B cell (primary cell): ENCODE data around the gene UBE3C. TPM values are rescaled to one million over a fixed set of nuclear protein-coding genes. Genes with fewer than 3 reads are reported as not detected.

ENCODE experiments used
- ATAC-seq: fragments of 200-7000 bp; cut with Tn5 transposase; one replicate; pipeline ENCODE4 v1.10.0; 2021; ENCODE audit warnings: low read depth, mild to moderate bottlenecking, moderate number of reproducible peaks, moderate library complexity
- CTCF ChIA-PET: fragments of 350-600 bp; sonication (Branson Sonifier 250); formaldehyde crosslinking; loops from one replicate; lab custom pipeline; 2021; ENCODE audit warnings: antibody characterized with exemption, inconsistent platforms; lab: Charles Lee
- POLR2A ChIA-PET: fragments of 350-600 bp; sonication (Branson Sonifier 250); formaldehyde crosslinking; loops from one replicate; lab custom pipeline; 2021; ENCODE audit warnings: antibody characterized with exemption; lab: Charles Lee
- DNase-seq: peaks from one replicate; pipeline ENCODE4 v3.0.0; 2013
- H2AFZ ChIP-seq: 2 replicates; pipeline ENCODE4 v1.6.1; 2012; ENCODE audit warnings: mild to moderate bottlenecking, low read depth, low read length; ENCODE audit not compliant: insufficient read depth, poor library complexity, severe bottlenecking
- H3K27ac ChIP-seq, 2 donors: 1 replicate in 1 of 2; 2 replicates in 1 of 2; pipeline ENCODE4 v1.5.1; 2012 to 2013; ENCODE audit warnings: low read length in 2 of 2, mild to moderate bottlenecking in 2 of 2, moderate library complexity in 1 of 2
- H3K27me3 ChIP-seq, 4 experiments: fragments of 200-600 bp in 1 of 4; sonication (generic) in 1 of 4; replicated peaks in 1 of 4; 1 replicate in 2 of 4; 2 replicates in 2 of 4; pipeline versions ENCODE4 v1.6.1 to v1.7.0; 2013 to 2016; ENCODE audit warnings: low read length in 3 of 4, mild to moderate bottlenecking in 2 of 4, mixed read lengths in 1 of 4, moderate library complexity in 1 of 4; ENCODE audit not compliant: insufficient read depth in 4 of 4, control insufficient read depth in 3 of 4; ENCODE audit errors: control extremely low read depth in 1 of 4
- H3K36me3 ChIP-seq, 2 experiments: replicated peaks in 1 of 2; 1 replicate in 1 of 2; 2 replicates in 1 of 2; pipeline versions ENCODE4 v1.6.1 to v1.7.1; 2013; ENCODE audit warnings: low read length in 1 of 2; ENCODE audit not compliant: insufficient read depth in 2 of 2, control insufficient read depth in 1 of 2; ENCODE audit errors: control extremely low read depth in 1 of 2, extremely low read depth in 1 of 2
- H3K4me1 ChIP-seq, 2 donors: fragments of 200-600 bp in 1 of 2; sonication (generic) in 1 of 2; 1 replicate in 1 of 2; 2 replicates in 1 of 2; pipeline versions ENCODE4 v1.5.1 to v1.6.1; 2013 to 2017; ENCODE audit warnings: low read length in 2 of 2; ENCODE audit not compliant: control insufficient read depth in 2 of 2, insufficient read depth in 2 of 2
- H3K4me2 ChIP-seq: replicated peaks from 2 replicates; pipeline ENCODE3; 2012; ENCODE audit warnings: mild to moderate bottlenecking, low read depth, low read length; ENCODE audit not compliant: poor library complexity, severe bottlenecking
- H3K4me3 ChIP-seq, 5 experiments: fragments of 200-600 bp in 1 of 5; sonication (generic) in 1 of 5; 1 replicate in 3 of 5; 2 replicates in 2 of 5; pipeline versions ENCODE4 v1.5.1 to v1.7.0; 2011 to 2016; ENCODE audit warnings: low read length in 4 of 5, mild to moderate bottlenecking in 4 of 5, low read depth in 2 of 5, control low read depth in 1 of 5, moderate library complexity in 1 of 5; ENCODE audit not compliant: insufficient read depth in 1 of 5; ENCODE audit errors: control extremely low read depth in 1 of 5, extremely low read depth in 1 of 5
- H3K79me2 ChIP-seq: fragments of 200-600 bp; sonication (generic); one replicate; pipeline ENCODE4 v1.6.0; 2016; ENCODE audit warnings: low read length; ENCODE audit not compliant: control insufficient read depth, insufficient read depth
- H3K9ac ChIP-seq: fragments of 200-600 bp; sonication (generic); 2 replicates; pipeline ENCODE4 v1.6.1; 2017; ENCODE audit warnings: mild to moderate bottlenecking, low read length, moderate library complexity
- H3K9me3 ChIP-seq, 3 donors: one replicate each; pipeline versions ENCODE4 v1.6.1 to v1.7.1; 2013; ENCODE audit warnings: low read length in 2 of 3; ENCODE audit not compliant: control insufficient read depth in 2 of 3, insufficient read depth in 1 of 3; ENCODE audit errors: control extremely low read depth in 1 of 3
- H4K20me1 ChIP-seq: 2 replicates; pipeline ENCODE4 v1.6.0; 2012; ENCODE audit warnings: mild to moderate bottlenecking, low read length; ENCODE audit not compliant: insufficient read depth, control insufficient read depth, poor library complexity, severe bottlenecking
- H3K27ac Mint-ChIP-seq: one replicate; pipeline ENCODE4 v1.8.0; 2021; ENCODE audit warnings: mixed read lengths
- H3K27me3 Mint-ChIP-seq: one replicate; pipeline ENCODE4 v1.8.0; 2021; ENCODE audit warnings: mixed read lengths
- H3K4me1 Mint-ChIP-seq: one replicate; pipeline ENCODE4 v1.8.0; 2021; ENCODE audit warnings: mixed read lengths
- H3K4me3 Mint-ChIP-seq: one replicate; pipeline ENCODE4 v1.8.0; 2021; ENCODE audit warnings: mixed read lengths
- H3K9me3 Mint-ChIP-seq: one replicate; pipeline ENCODE4 v1.8.0; 2022; ENCODE audit warnings: mixed read lengths; ENCODE audit not compliant: insufficient read depth
- EZH2 ChIP-seq: IDR thresholded peaks from 2 replicates; pipeline ENCODE4 v1.6.1; 2012; ENCODE audit warnings: borderline replicate concordance, low read depth, mild to moderate bottlenecking, moderate library complexity, low read length; ENCODE audit not compliant: insufficient read depth, poor library complexity, severe bottlenecking
- WGBS: methylation state at CpG from one replicate; pipeline ENCODE4 v1.1.5; 2013; ENCODE audit warnings: missing lambda C conversion rate; ENCODE audit not compliant: insufficient coverage; 5-methylcytosine and 5-hydroxymethylcytosine counted together
- intact Hi-C: fragments of 100-400 bp; cut with micrococcal nuclease; formaldehyde crosslinking; loops from one replicate; pipeline ENCODE4 v1.10.0; 2022
- polyA plus RNA-seq: library from polyadenylated mRNA; depleted of rRNA; stranded (reverse); fragments of >200 nt; gene quantifications from 2 replicates; pipeline ENCODE4 v1.2.3, GENCODE V29; 2012
- total RNA-seq, 2 donors: library from RNA; stranded (reverse); fragments of 120-200 nt in 1 of 2; gene quantifications; 1 replicate in 1 of 2; 2 replicates in 1 of 2; pipeline versions ENCODE4 v1.2.3 to v1.2.4, GENCODE V29; 2013 to 2022
- TF ChIP-seq, protein P1 (sequence below): fragments of 200-600 bp; IDR thresholded peaks from one replicate; pipeline ENCODE4 v1.8.0; 2022; ENCODE audit warnings: antibody characterized with exemption, mild to moderate bottlenecking

Gene UBE3C
- total and polyA plus RNA-seq, 2 donors (not counting 1 experiment from before 2014, with no cell fraction given), result 17.8 to 66.5 TPM

DNA sequence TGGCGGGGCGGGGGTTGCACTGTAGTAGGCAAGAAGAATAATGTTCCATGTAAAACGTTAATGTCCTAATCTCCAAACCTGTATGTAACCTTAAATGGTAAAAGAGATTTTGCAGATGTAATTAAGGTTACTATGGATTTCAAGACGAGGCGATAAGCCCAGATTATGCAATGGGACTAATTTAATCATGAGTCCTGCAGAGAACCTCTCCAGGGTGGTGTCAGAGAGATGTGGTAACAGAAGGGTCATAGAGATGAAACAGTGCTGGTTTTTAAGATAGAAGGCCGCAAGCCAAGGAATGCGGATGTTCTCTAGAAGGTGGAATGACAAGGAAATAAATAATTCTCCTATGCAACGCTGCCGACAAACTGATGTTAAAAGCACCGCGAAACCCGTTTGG, 57.1 kb downstream of the UBE3C start:
- ATAC-seq (no peak), DNase-seq (no peak)
- Histone ChIP-seq H2AFZ (no peak overlapping the region), H3K4me3 (no peak overlapping the region), H3K27me3 (no peaks in the 10 kb centered on the region), H3K4me1 (no peaks in the 10 kb centered on the region), H3K9ac (no peak overlapping the region), H3K79me2 (no peaks in the 10 kb centered on the region), H3K36me3 (peaks cover 6 to 58% of the 10 kb centered on the region in 2 experiments), H4K20me1 (no peaks in the 10 kb centered on the region), H3K9me3 (no peaks in the 10 kb centered on the region), H3K27ac (no peak overlapping the region), H3K4me2 (no peak overlapping the region)
- Mint-ChIP-seq H3K9me3 (no peaks in the 10 kb centered on the region), H3K27ac (no peak overlapping the region), H3K4me3 (no peak overlapping the region), H3K27me3 (no peaks in the 10 kb centered on the region), H3K4me1 (no peaks in the 10 kb centered on the region)
- TF ChIP-seq EZH2, result no peak
- TF ChIP-seq, protein P1, sequence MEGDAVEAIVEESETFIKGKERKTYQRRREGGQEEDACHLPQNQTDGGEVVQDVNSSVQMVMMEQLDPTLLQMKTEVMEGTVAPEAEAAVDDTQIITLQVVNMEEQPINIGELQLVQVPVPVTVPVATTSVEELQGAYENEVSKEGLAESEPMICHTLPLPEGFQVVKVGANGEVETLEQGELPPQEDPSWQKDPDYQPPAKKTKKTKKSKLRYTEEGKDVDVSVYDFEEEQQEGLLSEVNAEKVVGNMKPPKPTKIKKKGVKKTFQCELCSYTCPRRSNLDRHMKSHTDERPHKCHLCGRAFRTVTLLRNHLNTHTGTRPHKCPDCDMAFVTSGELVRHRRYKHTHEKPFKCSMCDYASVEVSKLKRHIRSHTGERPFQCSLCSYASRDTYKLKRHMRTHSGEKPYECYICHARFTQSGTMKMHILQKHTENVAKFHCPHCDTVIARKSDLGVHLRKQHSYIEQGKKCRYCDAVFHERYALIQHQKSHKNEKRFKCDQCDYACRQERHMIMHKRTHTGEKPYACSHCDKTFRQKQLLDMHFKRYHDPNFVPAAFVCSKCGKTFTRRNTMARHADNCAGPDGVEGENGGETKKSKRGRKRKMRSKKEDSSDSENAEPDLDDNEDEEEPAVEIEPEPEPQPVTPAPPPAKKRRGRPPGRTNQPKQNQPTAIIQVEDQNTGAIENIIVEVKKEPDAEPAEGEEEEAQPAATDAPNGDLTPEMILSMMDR, result no peak
- CTCF ChIA-PET, result no interaction called here
- 99% methylated on average over 5 of the region's 12 CpGs for WGBS
- POLR2A ChIA-PET, result no interaction called here
- intact Hi-C loops, result no loop called here

DNA sequence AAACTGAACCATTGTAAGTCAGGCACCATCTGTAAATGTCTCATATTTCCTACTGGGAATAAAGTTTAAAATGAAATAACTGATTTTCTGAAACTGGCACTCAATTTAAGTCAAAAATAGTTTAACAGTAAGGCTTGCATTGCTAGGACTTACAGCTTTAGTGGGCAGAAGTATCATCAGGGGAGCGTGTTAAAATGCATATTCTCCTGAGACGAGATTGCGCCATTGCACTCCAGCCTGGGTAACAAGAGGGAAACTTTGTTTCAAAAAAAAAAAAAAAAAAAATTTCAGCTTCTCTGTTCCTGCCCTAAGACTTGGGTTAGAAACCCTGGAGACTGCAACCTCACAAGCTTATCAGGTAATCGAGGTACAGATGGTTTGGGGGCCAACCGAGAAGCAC, 65.4 kb downstream of the UBE3C start:
- ATAC-seq (no peak), DNase-seq (no peak)
- Mint-ChIP-seq H3K27me3 (no peaks in the 10 kb centered on the region), H3K4me3 (no peak overlapping the region), H3K4me1 (no peaks in the 10 kb centered on the region), H3K9me3 (no peaks in the 10 kb centered on the region), H3K27ac (no peak overlapping the region)
- no peak overlapping the region for H3K4me3 ChIP-seq
- POLR2A ChIA-PET, result no interaction called here
- WGBS, result 100% methylated on average over 5 of the region's 5 CpGs
- no peak overlapping the region for H3K27ac ChIP-seq
- no peak overlapping the region for H3K4me2 ChIP-seq
- H3K36me3 ChIP-seq, result peaks cover 0 to 23% of the 10 kb centered on the region in 2 experiments
- H4K20me1 ChIP-seq, result no peaks in the 10 kb centered on the region
- intact Hi-C loops, result no loop called here
- H3K4me1 ChIP-seq, result no peaks in the 10 kb centered on the region
- no peak for TF ChIP-seq EZH2
- TF ChIP-seq, protein P1, result no peak
- H3K79me2 ChIP-seq, result no peaks in the 10 kb centered on the region
- H3K9ac ChIP-seq, result no peak overlapping the region
- no peaks in the 10 kb centered on the region for H3K9me3 ChIP-seq
- no peak overlapping the region for H2AFZ ChIP-seq
- CTCF ChIA-PET, result no interaction called here
- H3K27me3 ChIP-seq, result no peaks in the 10 kb centered on the region
